MCF 10A (cell line): ENCODE measurements around the gene ST6GAL1. TPM values are rescaled to one million over a fixed set of nuclear protein-coding genes. Genes with fewer than 3 reads are reported as not detected.

Source experiments
- BruUV-seq: library from RNA; stranded (reverse); fragments of 400-500 nt; replicated peaks from 2 replicates; lab custom pipeline; 2021; lab: Mats Ljungman, UMichigan
- CTCF ChIA-PET: fragments of 300-600 bp; sonication (Branson Sonifier 250); formaldehyde crosslinking; extraction: SDS; loops from one replicate; lab custom pipeline; 2021; ENCODE audit warnings: antibody characterized with exemption, inconsistent platforms; lab: Yijun Ruan, JAX
- POLR2A ChIA-PET: fragments of 300-600, 350-650 bp; sonication (Branson Sonifier 250); formaldehyde crosslinking; extraction: SDS; loops from one replicate; lab custom pipeline; 2020; ENCODE audit warnings: antibody characterized with exemption, inconsistent platforms; lab: Yijun Ruan, JAX
- DNase-seq: peaks from one replicate; pipeline ENCODE4 v3.0.0-alpha.2; 2018; ENCODE audit not compliant: unreplicated experiment
- H3K27ac Mint-ChIP-seq: one replicate; pipeline ENCODE4 v1.8.0; 2022; ENCODE audit warnings: mild to moderate bottlenecking, low read depth, mixed read lengths; ENCODE audit not compliant: unreplicated experiment
- H3K27me3 Mint-ChIP-seq: one replicate; pipeline ENCODE4 v1.8.0; 2022; ENCODE audit warnings: mixed read lengths; ENCODE audit not compliant: insufficient read depth, unreplicated experiment
- H3K36me3 Mint-ChIP-seq: one replicate; pipeline ENCODE4 v1.8.0; 2022; ENCODE audit warnings: mild to moderate bottlenecking, moderate library complexity, mixed read lengths; ENCODE audit not compliant: insufficient read depth, unreplicated experiment
- H3K4me1 Mint-ChIP-seq: one replicate; pipeline ENCODE4 v1.8.0; 2022; ENCODE audit warnings: mixed read lengths; ENCODE audit not compliant: insufficient read depth, unreplicated experiment
- H3K4me3 Mint-ChIP-seq: one replicate; pipeline ENCODE4 v1.8.0; 2022; ENCODE audit warnings: mild to moderate bottlenecking, moderate library complexity, mixed read lengths; ENCODE audit not compliant: unreplicated experiment
- H3K9me3 Mint-ChIP-seq: one replicate; pipeline ENCODE4 v1.8.0; 2022; ENCODE audit warnings: mixed read lengths; ENCODE audit not compliant: unreplicated experiment
- intact Hi-C: fragments of 100-400 bp; cut with micrococcal nuclease; formaldehyde crosslinking; loops from 2 replicates; pipeline ENCODE4 v1.14.1; 2022
- total RNA-seq: library from RNA; stranded (reverse); gene quantifications from 2 replicates; pipeline ENCODE4 v1.2.3, GENCODE V29; 2022
- TF ChIP-seq, protein P1 (sequence below): fragments of 200-600 bp; IDR thresholded peaks from one replicate; pipeline ENCODE4 v1.8.0; 2022; ENCODE audit warnings: antibody characterized with exemption, mild to moderate bottlenecking; ENCODE audit not compliant: unreplicated experiment

ST6GAL1 gene
- total RNA-seq, 1 experiment from 2014 or later = 18.8 TPM

DNA sequence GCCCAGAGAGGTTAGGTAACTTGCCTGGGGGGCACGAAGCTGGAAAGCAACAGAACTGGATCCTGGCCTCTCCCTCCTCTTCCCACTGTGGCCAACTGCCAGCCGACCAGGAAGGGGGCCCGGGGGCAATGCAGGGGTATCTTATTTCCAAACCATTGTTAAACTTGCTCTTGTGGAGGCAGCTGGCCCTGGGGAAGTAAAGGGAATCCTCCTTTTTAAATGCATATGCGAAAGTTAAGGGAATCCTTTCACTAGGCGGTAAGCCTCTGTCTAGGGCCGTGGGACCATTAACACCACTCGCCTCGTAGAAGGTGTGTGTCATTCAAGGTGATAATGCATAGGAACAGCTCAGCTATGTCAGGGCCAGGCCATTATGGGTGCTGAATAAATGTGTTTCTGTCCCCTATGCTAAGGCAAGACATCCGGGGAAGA is 68.6 kb downstream of the ST6GAL1 start:
- DNase-seq = no peak
- intact Hi-C loops = no loop called here
- H3K4me1 Mint-ChIP-seq = no peaks in the 10 kb centered on the region
- POLR2A ChIA-PET = no interaction called here
- CTCF ChIA-PET = no interaction called here
- peaks cover 10% of the 10 kb centered on the region for H3K36me3 Mint-ChIP-seq
- TF ChIP-seq, protein P1, sequence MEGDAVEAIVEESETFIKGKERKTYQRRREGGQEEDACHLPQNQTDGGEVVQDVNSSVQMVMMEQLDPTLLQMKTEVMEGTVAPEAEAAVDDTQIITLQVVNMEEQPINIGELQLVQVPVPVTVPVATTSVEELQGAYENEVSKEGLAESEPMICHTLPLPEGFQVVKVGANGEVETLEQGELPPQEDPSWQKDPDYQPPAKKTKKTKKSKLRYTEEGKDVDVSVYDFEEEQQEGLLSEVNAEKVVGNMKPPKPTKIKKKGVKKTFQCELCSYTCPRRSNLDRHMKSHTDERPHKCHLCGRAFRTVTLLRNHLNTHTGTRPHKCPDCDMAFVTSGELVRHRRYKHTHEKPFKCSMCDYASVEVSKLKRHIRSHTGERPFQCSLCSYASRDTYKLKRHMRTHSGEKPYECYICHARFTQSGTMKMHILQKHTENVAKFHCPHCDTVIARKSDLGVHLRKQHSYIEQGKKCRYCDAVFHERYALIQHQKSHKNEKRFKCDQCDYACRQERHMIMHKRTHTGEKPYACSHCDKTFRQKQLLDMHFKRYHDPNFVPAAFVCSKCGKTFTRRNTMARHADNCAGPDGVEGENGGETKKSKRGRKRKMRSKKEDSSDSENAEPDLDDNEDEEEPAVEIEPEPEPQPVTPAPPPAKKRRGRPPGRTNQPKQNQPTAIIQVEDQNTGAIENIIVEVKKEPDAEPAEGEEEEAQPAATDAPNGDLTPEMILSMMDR = no peak
- no peak overlapping the region for H3K4me3 Mint-ChIP-seq
- BruUV-seq = no TSS peak
- H3K9me3 Mint-ChIP-seq = no peaks in the 10 kb centered on the region
- no peak overlapping the region for H3K27ac Mint-ChIP-seq
- H3K27me3 Mint-ChIP-seq = no peaks in the 10 kb centered on the region

DNA sequence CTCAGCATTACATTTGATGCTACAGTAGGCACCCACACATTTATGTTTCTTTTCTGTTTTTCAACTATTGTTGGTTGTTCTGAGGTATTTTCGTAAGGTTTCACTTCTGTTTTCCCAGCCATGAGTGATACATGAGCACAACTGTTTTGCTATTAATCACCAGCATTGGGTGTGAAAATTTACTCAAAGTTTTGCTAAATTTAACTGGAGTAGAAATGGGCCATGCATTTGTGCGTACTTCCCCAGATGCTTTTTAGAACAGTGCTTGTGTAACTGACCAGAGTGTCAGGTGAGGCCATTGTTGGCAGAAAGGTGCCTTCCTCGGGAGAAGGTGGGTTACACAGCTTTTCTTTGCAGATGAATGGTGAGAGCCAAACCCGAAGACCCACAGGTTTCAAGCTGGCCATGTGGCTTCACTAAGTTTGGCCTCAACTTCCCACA is 70.4 kb downstream of the ST6GAL1 start:
- ChIA-PET CTCF (no interaction called here), POLR2A (no interaction called here)
- TF ChIP-seq, protein P1 = no peak
- Mint-ChIP-seq H3K27ac (no peak overlapping the region), H3K4me3 (no peak overlapping the region), H3K36me3 (peaks cover 10% of the 10 kb centered on the region), H3K4me1 (no peaks in the 10 kb centered on the region), H3K27me3 (no peaks in the 10 kb centered on the region), H3K9me3 (no peaks in the 10 kb centered on the region)
- intact Hi-C loops = no loop called here
- no peak for DNase-seq
- no TSS peak for BruUV-seq

DNA sequence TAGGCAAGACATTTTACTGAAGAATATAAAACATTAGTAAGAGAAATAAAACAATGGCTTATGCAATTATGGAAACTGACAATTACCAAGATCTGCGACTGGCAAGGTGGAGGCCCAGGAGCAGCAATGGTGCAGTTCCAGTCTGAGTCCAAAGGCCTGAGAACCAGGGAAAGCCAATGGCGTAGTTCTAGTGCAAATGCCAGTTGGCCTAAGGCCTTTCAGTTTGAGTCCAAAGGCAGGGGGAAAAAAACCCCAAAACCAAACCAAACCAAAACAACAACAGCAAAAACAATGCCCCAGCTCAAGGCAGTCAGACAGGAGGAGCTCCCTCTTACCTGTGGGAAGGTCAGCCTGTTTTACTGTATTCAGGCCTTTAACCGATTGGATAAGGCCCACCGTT is 72.6 kb downstream of the ST6GAL1 start:
- intact Hi-C loops = no loop called here
- peaks cover 6% of the 10 kb centered on the region for H3K9me3 Mint-ChIP-seq
- H3K4me3 Mint-ChIP-seq = no peak overlapping the region
- no peak for DNase-seq
- no peak overlapping the region for H3K27ac Mint-ChIP-seq
- TF ChIP-seq, protein P1 = no peak
- POLR2A ChIA-PET = no interaction called here
- BruUV-seq = no TSS peak
- CTCF ChIA-PET = interaction anchor here (1.1 kb wide), 1 partner anchor 66 kb away, joined by 3 read pairs; no protein-coding TSS in a partner anchor
- H3K4me1 Mint-ChIP-seq = no peaks in the 10 kb centered on the region
- H3K27me3 Mint-ChIP-seq = no peaks in the 10 kb centered on the region
- H3K36me3 Mint-ChIP-seq = peaks cover 5% of the 10 kb centered on the region

DNA sequence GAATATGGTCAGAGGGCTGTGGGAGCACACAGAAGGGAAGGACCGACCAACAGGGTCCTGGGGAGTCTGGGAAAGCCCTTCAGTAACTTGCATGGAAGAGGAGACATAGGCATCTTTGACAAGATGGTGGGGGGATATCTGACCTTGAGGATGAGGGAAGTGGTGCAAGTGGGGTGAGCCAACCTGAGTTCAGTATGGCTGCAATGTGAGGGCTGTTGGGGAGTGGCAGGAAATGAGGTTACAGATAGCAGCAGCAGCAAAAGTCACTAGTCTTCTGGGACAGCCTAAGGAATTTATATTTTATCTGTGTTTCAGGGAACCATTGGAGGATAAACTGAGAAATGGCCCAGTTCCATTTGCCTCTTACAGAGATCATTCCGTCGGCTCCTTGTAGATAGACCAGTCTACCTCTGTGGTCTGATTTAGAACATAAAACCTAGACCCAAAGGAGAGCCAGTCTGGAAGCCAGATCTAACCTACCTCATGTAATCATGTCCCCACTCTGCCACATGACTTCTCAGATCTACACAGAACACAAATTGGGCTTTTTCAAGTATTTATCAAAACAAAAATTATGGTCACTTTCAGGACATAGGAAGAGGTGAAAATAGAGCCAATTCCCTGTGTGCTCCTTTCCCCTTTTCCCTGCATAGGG is 75.6 kb downstream of the ST6GAL1 start:
- no TSS peak for BruUV-seq
- intact Hi-C loops = no loop called here
- H3K27ac Mint-ChIP-seq = no peak overlapping the region

More for the DNA sequence above, 75.6 kb downstream of the ST6GAL1 start:
- Mint-ChIP-seq H3K27me3 (no peaks in the 10 kb centered on the region), H3K4me3 (no peak overlapping the region), H3K36me3 (no peaks in the 10 kb centered on the region), H3K4me1 (no peaks in the 10 kb centered on the region), H3K9me3 (peaks cover 12% of the 10 kb centered on the region)
- DNase-seq = no peak
- TF ChIP-seq, protein P1 = no peak
- ChIA-PET POLR2A (interaction anchor here (1.6 kb wide), 1 partner anchor 12 kb away, joined by 4 read pairs; no protein-coding TSS in a partner anchor), CTCF (interaction anchor here (0.6 kb wide), 1 partner anchor 40 kb away, joined by 4 read pairs; no protein-coding TSS in a partner anchor)
